GM04504 (cell line): ENCODE measurements around the gene GNB1L.

Experiments
- DNase-seq: peaks from one replicate; pipeline ENCODE4 v3.0.0-alpha.2; 2012; ENCODE audit warnings: low read depth

The GNB1L gene

GRCh38 chr22:19862619-19863246, 8.1 kb upstream of the GNB1L start:
- DNase-seq: no peak

- DNase-seq: no peak
Observed at GRCh38 chr22:19859861-19860510, 5.3 kb upstream of the GNB1L start.

GRCh38 chr22:19857382-19857781, 2.7 kb upstream of the GNB1L start:
- no peak for DNase-seq

GRCh38 chr22:19855504-19856409, 1.1 kb upstream of the GNB1L start:
- peak; percentile 37 for DNase-seq

DNA sequence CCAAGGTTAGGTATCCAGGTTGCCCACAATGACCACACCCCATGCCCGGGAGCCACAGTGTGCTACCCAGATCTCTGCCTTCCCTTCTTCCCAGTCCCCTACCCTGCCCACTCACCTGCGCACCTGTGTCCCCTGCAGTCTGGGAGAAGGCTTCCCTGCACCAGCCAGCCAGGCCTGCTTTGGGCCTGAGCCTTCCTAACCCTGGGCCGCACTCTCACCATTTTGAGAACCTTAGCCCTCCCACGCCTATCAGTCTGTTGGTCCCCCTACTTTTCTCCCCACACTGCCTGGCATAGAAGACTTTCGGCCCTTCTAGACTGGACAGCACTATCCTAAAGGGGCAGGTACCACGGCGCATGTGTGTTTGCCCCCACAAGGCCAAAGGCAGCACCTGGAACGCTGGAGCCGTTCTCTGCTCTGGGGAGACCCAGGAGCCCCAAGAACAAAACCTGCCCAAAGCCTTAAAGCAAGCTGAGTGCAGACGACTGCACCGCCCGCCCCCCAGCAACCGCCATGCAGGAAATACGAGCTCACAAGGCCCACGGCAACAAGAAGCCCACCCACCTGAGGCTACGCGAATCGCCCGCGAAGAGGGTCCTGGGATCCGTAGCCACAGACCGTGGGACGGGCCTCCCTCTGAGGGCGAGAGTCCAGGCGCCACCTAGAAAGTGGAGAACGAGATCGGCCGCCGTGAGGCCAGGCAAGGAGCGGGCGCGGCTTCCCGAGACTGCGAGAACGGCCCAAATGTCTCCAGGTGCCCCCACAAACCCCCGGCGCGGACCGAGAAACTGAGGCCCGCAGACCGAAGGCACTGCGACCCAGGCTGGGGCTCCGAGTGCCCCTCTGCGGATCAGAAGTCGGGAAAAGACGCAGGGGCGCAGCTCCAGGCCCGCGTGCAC, 546 bp downstream of the GNB1L start:
- no peak for DNase-seq

- no peak for DNase-seq
Observed at GRCh38 chr22:19853058-19853878, 1.4 kb downstream of the GNB1L start.

GRCh38 chr22:19852177-19852781, 2.4 kb downstream of the GNB1L start:
- no peak for DNase-seq

DNA sequence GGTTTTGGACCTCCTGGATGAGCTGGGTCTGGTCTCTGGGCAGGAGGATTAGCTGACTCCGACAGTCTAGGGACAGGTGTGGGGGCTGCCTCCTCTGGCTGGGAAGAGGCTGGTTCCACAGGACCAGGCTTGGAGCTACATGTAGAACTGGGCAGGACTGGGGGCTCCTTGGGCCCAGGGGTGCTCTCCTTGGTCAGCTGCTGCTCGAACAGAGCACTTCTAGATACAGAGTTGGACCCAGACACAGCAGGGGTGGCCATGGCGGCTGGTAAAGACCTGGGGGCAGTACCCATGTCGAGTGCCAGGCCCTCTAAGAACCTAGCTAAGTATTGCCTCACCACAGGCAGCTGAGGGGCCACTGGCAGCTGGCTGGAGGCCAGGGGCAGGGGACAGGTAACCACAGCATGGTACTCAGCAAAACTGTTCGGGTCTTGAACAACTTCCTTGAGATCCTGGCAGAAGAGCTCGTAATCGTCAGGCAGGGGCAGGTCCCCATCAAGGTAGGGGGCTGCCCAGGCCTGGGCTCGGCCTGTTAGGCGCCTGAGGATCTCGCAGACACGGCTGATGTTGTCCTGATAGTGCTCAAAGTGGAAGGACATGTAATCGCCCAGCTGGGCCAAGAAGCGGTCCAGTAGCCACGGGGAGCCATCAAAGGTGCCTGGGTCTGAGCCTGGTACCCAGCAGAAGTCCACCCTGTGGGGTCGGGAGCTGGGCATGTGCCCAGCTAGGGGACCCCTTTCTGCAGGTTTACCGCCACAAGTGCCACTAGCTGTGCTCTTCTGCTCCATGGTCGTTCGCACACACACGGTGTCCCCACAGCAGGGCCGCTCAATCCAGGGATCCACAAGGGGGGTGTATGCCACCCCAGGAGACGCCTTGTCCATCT, 3.1 kb downstream of the GNB1L start:
- DNase-seq: no peak

DNA sequence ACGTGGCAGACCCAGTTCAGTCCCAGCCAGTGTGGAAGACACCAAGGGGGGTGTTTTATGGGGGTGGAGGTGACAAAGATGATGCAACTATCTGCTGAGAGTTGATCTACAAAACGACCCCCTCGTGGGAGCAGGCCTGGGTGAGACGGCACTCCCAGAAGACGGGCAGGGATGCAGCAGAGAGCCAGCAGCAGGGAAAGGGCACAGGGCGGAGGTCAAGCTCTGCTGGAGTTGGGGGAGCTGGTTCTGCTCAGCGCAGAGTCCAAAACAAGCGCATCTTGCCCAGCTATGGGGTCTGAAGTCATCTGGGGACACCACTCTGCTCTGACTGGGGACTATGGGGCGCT, 3.9 kb downstream of the GNB1L start:
- DNase-seq: no peak

DNA sequence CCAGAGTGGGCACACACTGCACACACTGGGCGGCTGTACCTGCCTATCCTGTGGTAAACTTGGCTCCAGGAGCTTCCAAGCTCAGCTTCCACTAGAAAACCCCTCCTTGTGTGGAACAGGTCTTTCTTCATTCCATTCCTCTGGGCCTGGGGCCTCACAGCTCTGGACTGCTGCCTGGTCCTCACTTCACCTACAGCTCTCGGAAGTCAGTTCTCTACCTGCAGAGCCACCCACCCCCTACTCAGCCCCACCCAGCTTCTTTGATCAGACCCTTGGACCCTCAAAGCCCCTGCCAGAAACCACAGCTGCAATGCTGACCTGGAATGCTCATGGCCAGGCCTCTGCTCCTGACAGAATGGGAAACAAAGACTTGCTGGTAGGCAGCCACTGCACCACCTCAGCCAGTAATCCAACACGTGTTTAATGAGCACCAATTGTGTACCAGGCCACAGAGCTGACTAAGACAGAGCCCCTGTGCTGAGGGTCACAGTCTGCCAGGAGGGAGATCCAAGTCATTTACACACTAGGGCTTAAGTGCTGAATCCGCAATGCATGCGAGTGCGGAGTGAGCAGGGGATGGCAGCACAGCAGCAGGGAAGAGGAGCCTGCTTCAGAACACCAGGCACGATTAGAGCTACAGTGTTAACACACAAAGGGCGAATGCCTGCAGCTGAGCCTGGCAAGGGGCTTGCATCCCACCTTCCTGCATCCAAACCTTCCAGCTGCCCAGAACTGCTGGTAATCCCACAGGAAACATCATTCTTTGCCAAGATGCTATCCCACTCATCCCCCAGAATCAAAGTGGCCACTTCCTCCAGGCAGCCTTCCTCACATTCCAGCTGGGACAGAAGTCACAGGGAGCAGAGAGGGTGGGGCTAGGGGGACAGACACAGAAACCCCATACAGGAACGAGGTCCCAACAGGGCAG, 4.6 kb downstream of the GNB1L start:
- no peak for DNase-seq

GRCh38 chr22:19848298-19849224, 6.1 kb downstream of the GNB1L start:
- DNase-seq: no peak

DNA sequence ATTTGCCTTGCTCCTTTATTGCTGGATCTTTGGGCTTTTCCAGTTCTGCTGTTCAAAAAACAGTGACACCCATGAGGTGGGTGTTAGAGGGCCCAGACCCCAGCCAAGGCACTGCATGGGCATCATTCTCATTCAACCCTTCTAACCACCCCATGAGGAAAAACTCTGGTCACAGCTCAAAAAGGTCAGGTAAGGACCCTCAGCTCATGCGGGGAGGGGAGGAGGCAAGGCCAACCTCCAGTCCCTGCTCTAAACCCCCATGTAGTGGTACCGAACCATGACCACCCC, 7.4 kb downstream of the GNB1L start:
- DNase-seq: no peak

GRCh38 chr22:19846620-19847344, 7.9 kb downstream of the GNB1L start:
- no peak for DNase-seq

DNA sequence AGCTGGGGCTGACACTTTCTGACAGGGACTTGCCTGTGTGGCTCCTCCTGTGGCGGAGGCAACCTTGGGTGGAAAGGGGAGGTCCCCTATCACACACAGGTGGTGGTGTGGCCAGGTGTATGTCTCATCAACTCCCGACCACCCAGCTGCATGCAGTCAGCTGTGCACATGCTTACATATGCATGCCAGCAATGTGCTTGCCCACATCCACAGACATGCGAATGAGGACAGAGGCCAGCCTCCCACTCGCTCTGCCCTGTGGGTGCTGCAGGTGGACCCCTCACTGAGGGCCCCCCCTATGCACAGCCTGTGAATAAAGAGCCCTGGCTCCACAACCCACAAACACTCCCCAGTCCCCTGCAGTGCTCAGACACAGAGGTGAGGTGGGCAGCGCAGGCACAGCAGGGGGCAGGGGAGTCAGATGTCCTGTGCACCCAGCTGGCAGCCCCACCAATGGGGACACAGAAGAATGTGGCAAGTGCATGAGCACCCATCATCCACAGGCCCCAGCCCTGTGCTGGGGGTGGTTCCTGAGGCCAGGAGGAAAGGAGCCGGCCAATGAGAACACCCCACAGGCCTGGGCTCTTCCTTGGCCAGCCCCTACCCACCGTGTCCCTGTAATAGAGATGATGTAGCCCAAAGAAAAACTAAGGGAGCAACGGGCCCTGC, 9.5 kb downstream of the GNB1L start:
- DNase-seq: no peak

- DNase-seq: peak; percentile 59
Observed at GRCh38 chr22:19844377-19845053, 10.2 kb downstream of the GNB1L start.

DNA sequence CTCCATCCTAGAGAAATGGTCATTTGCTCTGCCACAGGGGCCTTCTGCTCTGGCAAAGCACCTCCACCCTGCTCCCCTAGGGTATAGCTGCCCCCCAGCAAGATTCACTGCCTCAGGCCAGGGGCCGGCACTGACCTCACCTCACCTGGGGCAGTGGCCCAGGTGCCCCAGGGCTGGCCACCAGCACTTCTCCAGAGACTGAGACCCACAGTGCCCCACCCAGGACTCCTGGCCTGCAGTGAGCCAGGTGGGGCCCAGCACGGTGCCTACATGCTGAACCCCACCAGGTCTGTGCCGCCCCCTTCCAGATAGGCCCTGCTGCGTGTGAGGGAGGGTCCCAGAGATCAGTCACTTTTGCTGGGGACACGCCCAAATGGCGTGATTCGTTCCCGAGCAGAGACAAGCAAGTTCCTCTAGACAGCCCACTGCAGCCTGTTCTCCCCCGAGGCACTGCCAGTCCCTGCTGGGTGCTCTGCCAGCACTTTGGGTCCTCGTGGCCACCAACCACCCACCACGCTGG, 10.8 kb downstream of the GNB1L start:
- DNase-seq: no peak
